Uterus (tissue), 4 donors: ENCODE results near the gene PDLIM4. TPM values are rescaled to one million over a fixed set of nuclear protein-coding genes. Genes with fewer than 3 reads are reported as not detected.

Experiments
- DNase-seq, 2 donors: peaks; one replicate each; pipeline ENCODE4 v3.0.0-alpha.2; 2019 to 2020
- H3K27ac ChIP-seq, 2 donors: fragments of 200-600 bp; sonication (generic); 1 replicate in 1 of 2; 2 replicates in 1 of 2; pipeline ENCODE4 v1.5.1; 2016 to 2018
- H3K27me3 ChIP-seq, 2 donors: fragments of 200-600 bp; sonication (generic); one replicate each; pipeline ENCODE4 v1.5.1; 2018 to 2019; ENCODE audit warnings: control low read depth in 1 of 2
- H3K36me3 ChIP-seq, 2 donors: fragments of 200-600 bp; sonication (generic); one replicate each; pipeline ENCODE4 v1.5.1; 2019; ENCODE audit warnings: control low read depth in 1 of 2
- H3K4me1 ChIP-seq, 2 donors: fragments of 200-600 bp; sonication (generic); one replicate each; pipeline ENCODE4 v1.5.1; 2018 to 2019; ENCODE audit warnings: control low read depth in 1 of 2
- H3K4me3 ChIP-seq, 2 donors: fragments of 200-600 bp; sonication (generic); 1 replicate in 1 of 2; 2 replicates in 1 of 2; pipeline ENCODE4 v1.5.1; 2018 to 2019; ENCODE audit warnings: mild to moderate bottlenecking in 1 of 2
- H3K9me3 ChIP-seq, 2 donors: fragments of 200-600 bp; sonication (generic); one replicate each; pipeline ENCODE4 v1.5.1; 2019; ENCODE audit warnings: control low read depth in 1 of 2
- CTCF ChIP-seq, 4 experiments: fragments of 200-600 bp in 2 of 4; fragments of 450-650 bp in 2 of 4; sonication (generic) in 2 of 4; IDR thresholded peaks; one replicate each; pipeline ENCODE4 v1.5.1; 2016 to 2019; ENCODE audit warnings: antibody characterized with exemption in 4 of 4, mild to moderate bottlenecking in 2 of 4, moderate library complexity in 1 of 4
- POLR2A ChIP-seq, 2 donors: fragments of 450-650 bp; IDR thresholded peaks; one replicate each; pipeline ENCODE4 v1.6.1; 2016; ENCODE audit warnings: antibody characterized with exemption in 2 of 2, mild to moderate bottlenecking in 1 of 2, moderate library complexity in 1 of 2
- intact Hi-C: fragments of 100-400 bp; cut with DNase I; formaldehyde crosslinking; loops from one replicate; pipeline ENCODE4 v1.15.1; 2023; ENCODE audit warnings: low total_unique reads
- total RNA-seq, 4 donors: library from RNA; depleted of rRNA in 3 of 4; stranded (reverse); fragments of >200 nt in 3 of 4; gene quantifications; one replicate each; pipeline versions ENCODE4 v1.1.0 to v1.2.4, GENCODE V29; 2014 to 2023
- donor health status: DM: yes; HTN: yes; CAD: no.

The PDLIM4 gene
- total RNA-seq, 4 donors from 2014 or later: 14.1 to 148 (median 45.3) TPM

DNA sequence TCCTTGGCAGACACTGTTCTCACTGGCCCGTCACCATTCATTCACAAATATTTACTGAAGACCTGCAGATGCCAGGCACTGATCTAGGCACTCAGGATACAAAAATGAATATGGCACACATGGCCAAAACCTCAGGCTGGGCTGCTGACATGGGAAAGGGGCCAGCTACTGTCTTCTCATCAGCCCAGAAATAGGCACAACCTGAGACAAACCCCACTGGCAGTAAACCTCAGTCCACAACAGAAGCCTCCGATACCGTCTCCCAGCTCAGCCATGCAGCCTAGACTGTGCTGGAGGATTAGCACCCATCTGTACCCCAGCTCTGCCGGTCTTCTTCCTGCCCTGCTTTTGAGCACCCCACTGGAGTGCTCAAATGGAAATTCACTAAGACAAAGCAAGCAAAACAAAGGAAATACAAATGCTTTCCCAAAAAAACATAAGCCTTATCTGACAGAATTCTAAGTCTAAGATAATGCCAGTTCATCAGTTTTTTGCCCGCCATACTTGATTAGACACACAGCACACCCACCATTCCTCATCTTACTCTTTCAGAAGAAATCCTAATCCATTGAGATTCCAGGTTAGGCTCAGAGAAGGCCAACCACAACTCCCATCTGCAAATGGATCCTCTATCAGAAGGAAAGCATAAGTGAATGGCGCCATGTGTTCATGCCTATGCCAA is 38.1 kb upstream of the PDLIM4 start:
- Histone ChIP-seq H3K27ac (peak overlapping the region in 1 of 2 donors; percentile 92), H3K4me1 (peaks cover 17 to 23% of the 10 kb centered on the region in 2 donors), H3K27me3 (no peaks in the 10 kb centered on the region), H3K4me3 (no peak overlapping the region), H3K36me3 (no peaks in the 10 kb centered on the region), H3K9me3 (no peaks in the 10 kb centered on the region)
- intact Hi-C loops: no loop called here
- TF ChIP-seq POLR2A (IDR thresholded peaks at IDR 0.05): no peak
- TF ChIP-seq CTCF (IDR thresholded peaks at IDR 0.05): no peak
- DNase-seq: no peak

DNA sequence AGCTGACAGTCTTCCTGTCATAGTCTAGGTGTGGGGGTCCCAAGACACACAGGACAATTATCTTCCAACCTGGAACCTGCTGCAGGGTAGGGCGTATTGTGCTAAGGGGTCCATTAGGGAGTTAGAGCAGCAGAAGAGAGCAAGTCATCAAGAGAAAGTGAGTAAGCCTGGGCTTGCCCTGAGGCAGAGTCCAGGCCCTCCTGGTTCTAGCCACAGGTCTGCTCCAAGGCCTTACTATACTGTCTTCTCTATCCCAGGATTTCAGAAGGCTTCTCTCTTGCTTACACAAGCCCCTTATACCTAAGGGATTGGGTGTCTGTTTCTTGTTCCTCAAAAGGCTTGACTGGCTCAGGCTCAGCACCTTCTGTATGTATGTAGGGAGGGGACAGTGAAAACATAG is 37.5 kb upstream of the PDLIM4 start:
- no peaks in the 10 kb centered on the region for H3K27me3 ChIP-seq
- intact Hi-C loops: loop anchor here (10.0 kb wide), 1 partner anchor 1055 kb away; the partner anchor contains the start of gene HINT1
- TF ChIP-seq CTCF (IDR thresholded peaks at IDR 0.05) (no peak), POLR2A (IDR thresholded peaks at IDR 0.05) (no peak)
- peak overlapping the region; percentile 27 to 92 for H3K27ac ChIP-seq
- DNase-seq: no peak
- H3K9me3 ChIP-seq: no peaks in the 10 kb centered on the region
- H3K4me3 ChIP-seq: no peak overlapping the region
- H3K4me1 ChIP-seq: peaks cover 21 to 24% of the 10 kb centered on the region in 2 donors
- no peaks in the 10 kb centered on the region for H3K36me3 ChIP-seq

- H3K27ac ChIP-seq: peak overlapping the region; percentile 27 to 92
- intact Hi-C loops: loop anchor here (10.0 kb wide), 1 partner anchor 1056 kb away; the partner anchor contains the start of gene HINT1
- DNase-seq: no peak
- H3K27me3 ChIP-seq: no peaks in the 10 kb centered on the region
- peaks cover 21 to 26% of the 10 kb centered on the region in 2 donors for H3K4me1 ChIP-seq
- no peaks in the 10 kb centered on the region for H3K36me3 ChIP-seq
- no peaks in the 10 kb centered on the region for H3K9me3 ChIP-seq
- TF ChIP-seq POLR2A (IDR thresholded peaks at IDR 0.05) (no peak), CTCF (IDR thresholded peaks at IDR 0.05) (no peak)
- no peak overlapping the region for H3K4me3 ChIP-seq
Measured at GRCh38 chr5:132220491-132220890, 37.0 kb upstream of the PDLIM4 start.

- Histone ChIP-seq H3K4me1 (peaks cover 21 to 33% of the 10 kb centered on the region in 2 donors), H3K4me3 (no peak overlapping the region), H3K27me3 (no peaks in the 10 kb centered on the region), H3K36me3 (no peaks in the 10 kb centered on the region), H3K9me3 (no peaks in the 10 kb centered on the region), H3K27ac (peak overlapping the region; percentile 82 to 92)
- intact Hi-C loops: loop anchor here (10.0 kb wide), 1 partner anchor 1057 kb away; the partner anchor contains the start of gene HINT1
- DNase-seq: peak; percentile 82 to 83
- peak in 1 of 4 experiments; percentile 13 for TF ChIP-seq CTCF (IDR thresholded peaks at IDR 0.05)
- no peak for TF ChIP-seq POLR2A (IDR thresholded peaks at IDR 0.05)
Measured at GRCh38 chr5:132221781-132222648, 35.5 kb upstream of the PDLIM4 start.
